GM18868 (cell line): ENCODE results near the gene FGD5.
A peak's percentile ranks its signal among the peaks of the same experiment; 100 is the strongest.
"Not testable (repeated sequence)": the region's sequence is repeated elsewhere in the genome, so short reads cannot be mapped to it uniquely, and the experiment has no call there.

Experiments
- ATAC-seq: cut with Tn5 transposase; IDR thresholded peaks from one replicate; pipeline ENCODE4 v1.9.1; 2021; ENCODE audit warnings: mild to moderate bottlenecking, moderate library complexity; ENCODE audit not compliant: unreplicated experiment

Gene FGD5

GRCh38 chr3:14804835-14805780, 13.7 kb upstream of the FGD5 start:
- ATAC-seq, result no peak

GRCh38 chr3:14805961-14806537, 12.7 kb upstream of the FGD5 start:
- ATAC-seq, result no peak

GRCh38 chr3:14806641-14807263, 12.0 kb upstream of the FGD5 start:
- peak; percentile 52 for ATAC-seq

GRCh38 chr3:14808025-14808424, 10.7 kb upstream of the FGD5 start:
- no peak for ATAC-seq

- no peak for ATAC-seq
These were observed 10.1 kb upstream of the FGD5 start for GRCh38 chr3:14808502-14809266.

GRCh38 chr3:14809611-14810010, 9.2 kb upstream of the FGD5 start:
- ATAC-seq, result not testable (repeated sequence)

GRCh38 chr3:14810070-14810791, 8.5 kb upstream of the FGD5 start:
- ATAC-seq, result no peak

GRCh38 chr3:14810801-14811661, 7.7 kb upstream of the FGD5 start:
- no peak for ATAC-seq

GRCh38 chr3:14811684-14812083, 7.1 kb upstream of the FGD5 start:
- no peak for ATAC-seq

GRCh38 chr3:14812196-14812790, 6.5 kb upstream of the FGD5 start:
- ATAC-seq, result no peak

- no peak for ATAC-seq
These were observed 4.3 kb upstream of the FGD5 start for GRCh38 chr3:14814411-14814871.

GRCh38 chr3:14816359-14816758, 2.4 kb upstream of the FGD5 start:
- ATAC-seq, result no peak

GRCh38 chr3:14819671-14820070, 909 bp downstream of the FGD5 start:
- ATAC-seq, result no peak

GRCh38 chr3:14820156-14820555, 1.4 kb downstream of the FGD5 start:
- ATAC-seq, result no peak

- no peak for ATAC-seq
These were observed 2.4 kb downstream of the FGD5 start for GRCh38 chr3:14821151-14821550.

GRCh38 chr3:14822134-14822533, 3.4 kb downstream of the FGD5 start:
- no peak for ATAC-seq

- ATAC-seq, result no peak
These were observed 4.1 kb downstream of the FGD5 start for GRCh38 chr3:14822670-14823390.

- ATAC-seq, result no peak
These were observed 4.6 kb downstream of the FGD5 start for GRCh38 chr3:14823393-14823792.
